Nephron (organoid): ENCODE results near the gene MYL7.

Source experiments
- H3K27ac Mint-ChIP-seq, 3 experiments: 2 replicates each; pipeline ENCODE4 v1.8.0; 2020; ENCODE audit warnings: mixed read lengths in 3 of 3, mild to moderate bottlenecking in 2 of 3, moderate library complexity in 1 of 3
- H3K27me3 Mint-ChIP-seq: 2 replicates; pipeline ENCODE4 v1.8.0; 2021; ENCODE audit warnings: low read depth, mild to moderate bottlenecking, moderate library complexity, mixed read lengths
- H3K36me3 Mint-ChIP-seq: 2 replicates; pipeline ENCODE4 v1.8.0; 2020; ENCODE audit warnings: low read depth, mixed read lengths
- H3K4me1 Mint-ChIP-seq: 2 replicates; pipeline ENCODE4 v1.8.0; 2020; ENCODE audit warnings: mixed read lengths
- H3K4me3 Mint-ChIP-seq, 3 experiments: 2 replicates each; pipeline ENCODE4 v1.8.0; 2020; ENCODE audit warnings: mild to moderate bottlenecking in 3 of 3, mixed read lengths in 3 of 3, moderate library complexity in 2 of 3
- H3K9me3 Mint-ChIP-seq: 2 replicates; pipeline ENCODE4 v1.8.0; 2020; ENCODE audit warnings: mixed read lengths
- CTCF ChIP-seq, 3 experiments: fragments of 200-600 bp; sonication (generic); IDR thresholded peaks; one replicate each; pipeline ENCODE4 v1.5.0; 2021; ENCODE audit warnings: antibody characterized with exemption in 3 of 3; ENCODE audit not compliant: unreplicated experiment in 3 of 3

Gene MYL7

GRCh38 chr7:44140341-44140740 lies 791 bp downstream of the MYL7 start:
- no peak overlapping the region for H3K4me3 Mint-ChIP-seq
- no peaks in the 10 kb centered on the region for H3K9me3 Mint-ChIP-seq
- H3K36me3 Mint-ChIP-seq, result no peaks in the 10 kb centered on the region
- peaks cover 22% of the 10 kb centered on the region for H3K27me3 Mint-ChIP-seq
- H3K27ac Mint-ChIP-seq, result no peak overlapping the region
- peaks cover 10% of the 10 kb centered on the region for H3K4me1 Mint-ChIP-seq
- no peak for TF ChIP-seq CTCF (IDR thresholded peaks at IDR 0.05; ENCODE audit: unreplicated experiment in 3 of 3)

GRCh38 chr7:44139311-44140010 lies 1.7 kb downstream of the MYL7 start:
- H3K4me1 Mint-ChIP-seq, result peaks cover 10% of the 10 kb centered on the region
- H3K27ac Mint-ChIP-seq, result no peak overlapping the region
- TF ChIP-seq CTCF (IDR thresholded peaks at IDR 0.05; ENCODE audit: unreplicated experiment in 3 of 3), result no peak
- H3K9me3 Mint-ChIP-seq, result no peaks in the 10 kb centered on the region
- H3K36me3 Mint-ChIP-seq, result no peaks in the 10 kb centered on the region
- H3K4me3 Mint-ChIP-seq, result no peak overlapping the region
- peaks cover 17% of the 10 kb centered on the region for H3K27me3 Mint-ChIP-seq

- Mint-ChIP-seq H3K4me1 (peaks cover 6% of the 10 kb centered on the region), H3K9me3 (no peaks in the 10 kb centered on the region), H3K36me3 (no peaks in the 10 kb centered on the region), H3K27ac (no peak overlapping the region), H3K4me3 (no peak overlapping the region), H3K27me3 (peaks cover 12% of the 10 kb centered on the region)
- TF ChIP-seq CTCF (IDR thresholded peaks at IDR 0.05; ENCODE audit: unreplicated experiment in 3 of 3), result no peak
These were observed 2.4 kb downstream of the MYL7 start for GRCh38 chr7:44138698-44139097.

- H3K27me3 Mint-ChIP-seq, result peaks cover 7% of the 10 kb centered on the region
- H3K9me3 Mint-ChIP-seq, result no peaks in the 10 kb centered on the region
- TF ChIP-seq CTCF (IDR thresholded peaks at IDR 0.05; ENCODE audit: unreplicated experiment in 3 of 3), result no peak
- H3K36me3 Mint-ChIP-seq, result no peaks in the 10 kb centered on the region
- no peak overlapping the region for H3K4me3 Mint-ChIP-seq
- H3K4me1 Mint-ChIP-seq, result peaks cover 12% of the 10 kb centered on the region
- peak overlapping the region in 1 of 3 experiments; percentile 20 for H3K27ac Mint-ChIP-seq
These were observed 4.4 kb downstream of the MYL7 start for GRCh38 chr7:44136731-44137130.

- H3K9me3 Mint-ChIP-seq, result no peaks in the 10 kb centered on the region
- TF ChIP-seq CTCF (IDR thresholded peaks at IDR 0.05; ENCODE audit: unreplicated experiment in 3 of 3), result no peak
- H3K27ac Mint-ChIP-seq, result peak overlapping the region in 2 of 3 experiments; percentile 15 to 34
- H3K36me3 Mint-ChIP-seq, result no peaks in the 10 kb centered on the region
- peaks cover 7% of the 10 kb centered on the region for H3K27me3 Mint-ChIP-seq
- no peak overlapping the region for H3K4me3 Mint-ChIP-seq
- H3K4me1 Mint-ChIP-seq, result peaks cover 19% of the 10 kb centered on the region
These were observed 6.0 kb downstream of the MYL7 start for GRCh38 chr7:44134943-44135628.
